Chondrocyte (in vitro differentiated cells): ENCODE results near the gene CNNM2. TPM values are rescaled to one million over a fixed set of nuclear protein-coding genes. Genes with fewer than 3 reads are reported as not detected.
"Not testable (repeated sequence)": the region's sequence is repeated elsewhere in the genome, so short reads cannot be mapped to it uniquely, and the experiment has no call there.

Experiments
- DNase-seq: peaks from one replicate; pipeline ENCODE4 v3.0.0; 2021; ENCODE audit warnings: mixed read lengths, low spot score
- H3K27ac Mint-ChIP-seq: one replicate; pipeline ENCODE4 v1.8.0; 2021; ENCODE audit warnings: mild to moderate bottlenecking, moderate library complexity, mixed read lengths; ENCODE audit not compliant: unreplicated experiment
- H3K27me3 Mint-ChIP-seq: 2 replicates; pipeline ENCODE4 v1.8.0; 2021; ENCODE audit warnings: low read depth, mixed read lengths
- H3K36me3 Mint-ChIP-seq: 2 replicates; pipeline ENCODE4 v1.8.0; 2021; ENCODE audit warnings: low read depth, mixed read lengths
- H3K4me1 Mint-ChIP-seq: 2 replicates; pipeline ENCODE4 v1.8.0; 2021; ENCODE audit warnings: low read depth, mild to moderate bottlenecking, mixed read lengths
- H3K4me3 Mint-ChIP-seq: one replicate; pipeline ENCODE4 v1.8.0; 2021; ENCODE audit warnings: mild to moderate bottlenecking, moderate library complexity, mixed read lengths; ENCODE audit not compliant: unreplicated experiment
- H3K9me3 Mint-ChIP-seq: 2 replicates; pipeline ENCODE4 v1.8.0; 2021; ENCODE audit warnings: low read depth, mixed read lengths
- CTCF ChIP-seq: fragments of 200-600 bp; sonication (generic); IDR thresholded peaks from 2 replicates; pipeline ENCODE4 v1.5.0; 2021; ENCODE audit warnings: antibody characterized with exemption, mild to moderate bottlenecking, moderate library complexity
- total RNA-seq: library from RNA; stranded (reverse); gene quantifications from 3 replicates; pipeline ENCODE4 v1.2.1, GENCODE V29; 2021

Gene CNNM2
- total RNA-seq, 1 donor from 2014 or later, result 36.8 TPM

- H3K4me3 Mint-ChIP-seq, result no peak overlapping the region
- no peaks in the 10 kb centered on the region for H3K27me3 Mint-ChIP-seq
- H3K4me1 Mint-ChIP-seq, result peaks cover 29% of the 10 kb centered on the region
- H3K9me3 Mint-ChIP-seq, result no peaks in the 10 kb centered on the region
- no peak for TF ChIP-seq CTCF
- no peak overlapping the region for H3K27ac Mint-ChIP-seq
- H3K36me3 Mint-ChIP-seq, result peaks cover 24% of the 10 kb centered on the region
- no peak for DNase-seq
Observed at GRCh38 chr10:103066141-103067098, 148.3 kb downstream of the CNNM2 start.

GRCh38 chr10:103067099-103067477 is 149.0 kb downstream of the CNNM2 start:
- DNase-seq, H3K27ac Mint-ChIP-seq, H3K4me3 Mint-ChIP-seq, H3K27me3 Mint-ChIP-seq, H3K9me3 Mint-ChIP-seq: not testable (repeated sequence)
- H3K4me1 Mint-ChIP-seq, result peaks cover 24% of the 10 kb centered on the region
- peaks cover 29% of the 10 kb centered on the region for H3K36me3 Mint-ChIP-seq

DNA sequence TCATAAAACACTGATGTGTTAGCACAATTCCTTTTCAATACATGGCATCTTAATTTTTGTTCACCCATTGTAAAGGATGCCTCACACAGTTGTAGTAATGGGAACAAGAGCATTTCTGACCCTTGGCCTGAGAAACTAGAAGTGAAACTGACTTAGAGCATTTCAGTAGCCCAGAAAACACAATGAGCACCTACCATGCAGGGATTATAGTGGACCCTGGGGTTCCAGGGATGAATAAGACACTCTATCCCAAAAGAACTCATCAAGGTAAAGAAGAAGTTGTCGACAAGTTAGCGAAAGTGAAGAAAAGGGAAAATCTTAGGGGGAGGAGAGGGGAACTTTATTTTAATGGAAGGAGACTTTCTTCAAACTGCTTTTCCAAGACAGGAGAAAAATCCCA is 149.4 kb downstream of the CNNM2 start:
- no peak for DNase-seq
- no peaks in the 10 kb centered on the region for H3K27me3 Mint-ChIP-seq
- no peaks in the 10 kb centered on the region for H3K9me3 Mint-ChIP-seq
- H3K27ac Mint-ChIP-seq, result no peak overlapping the region
- no peak overlapping the region for H3K4me3 Mint-ChIP-seq
- H3K36me3 Mint-ChIP-seq, result peaks cover 30% of the 10 kb centered on the region
- no peak for TF ChIP-seq CTCF
- peaks cover 24% of the 10 kb centered on the region for H3K4me1 Mint-ChIP-seq

DNA sequence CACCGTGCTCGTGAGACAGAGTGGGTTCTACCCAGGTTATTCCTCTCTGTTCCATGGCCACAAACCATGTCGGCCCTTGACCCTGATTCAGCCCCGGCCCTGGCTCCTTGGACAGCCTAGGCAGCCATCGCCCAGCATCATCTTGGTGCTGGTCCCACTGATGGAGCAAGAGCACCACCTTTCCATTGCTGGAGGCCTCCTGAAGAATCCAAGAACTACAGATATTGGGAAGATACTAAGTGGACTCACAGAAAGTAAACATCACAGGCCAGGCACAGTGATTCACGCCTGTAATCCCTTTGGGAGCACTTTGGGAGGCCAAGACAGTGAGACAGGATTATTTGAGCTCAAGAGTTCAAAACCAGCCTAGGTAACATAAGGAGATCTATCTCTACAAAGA is 149.9 kb downstream of the CNNM2 start:
- Mint-ChIP-seq H3K4me1 (peaks cover 24% of the 10 kb centered on the region), H3K27me3 (no peaks in the 10 kb centered on the region), H3K36me3 (peaks cover 30% of the 10 kb centered on the region), H3K4me3 (no peak overlapping the region), H3K9me3 (no peaks in the 10 kb centered on the region), H3K27ac (no peak overlapping the region)
- no peak for DNase-seq
- no peak for TF ChIP-seq CTCF

GRCh38 chr10:103069453-103070331 is 151.6 kb downstream of the CNNM2 start:
- peak; percentile 96 for TF ChIP-seq CTCF
- Mint-ChIP-seq H3K27ac (no peak overlapping the region), H3K9me3 (no peaks in the 10 kb centered on the region), H3K36me3 (peaks cover 32% of the 10 kb centered on the region), H3K27me3 (no peaks in the 10 kb centered on the region), H3K4me1 (peaks cover 18% of the 10 kb centered on the region), H3K4me3 (no peak overlapping the region)
- DNase-seq, result no peak
